ENCODE results near the gene MAP3K3. TPM values are rescaled to one million over a fixed set of nuclear protein-coding genes. Genes with fewer than 3 reads are reported as not detected.

Gene MAP3K3
- total and polyA plus RNA-seq, 10 donors = 12.2 to 125 (median 87.9) TPM

DNA sequence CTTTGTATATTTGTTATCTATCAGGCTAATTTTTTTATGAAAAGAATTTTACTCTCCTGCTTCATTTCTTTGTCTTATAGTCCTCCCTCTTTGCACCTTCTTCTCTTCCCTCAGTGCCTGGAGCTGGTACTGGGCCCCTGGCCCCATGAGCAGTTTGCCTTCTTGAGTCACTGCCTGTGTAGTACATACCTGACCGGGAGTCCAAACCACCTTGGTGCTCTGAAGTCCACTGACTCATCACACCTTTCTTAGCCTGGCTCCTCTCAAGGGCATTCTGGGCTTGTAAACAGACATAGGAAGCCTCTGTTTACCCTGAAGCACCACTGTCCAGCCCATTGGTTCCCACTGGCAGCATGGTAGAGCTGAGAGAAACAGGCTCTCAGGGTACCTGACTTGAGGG lies 32.6 kb upstream of the MAP3K3 start:
- peaks cover 4 to 100% (median 84%) of the 10 kb centered on the region in 6 donors for H3K36me3 ChIP-seq
- no peaks in the 10 kb centered on the region for H3K27me3 ChIP-seq (replicated peaks in 1 of 7)
- peaks cover 0 to 11% (median 0%) of the 10 kb centered on the region in 6 donors for H3K4me1 ChIP-seq
- no peak for DNase-seq
- TF ChIP-seq, protein P1, sequence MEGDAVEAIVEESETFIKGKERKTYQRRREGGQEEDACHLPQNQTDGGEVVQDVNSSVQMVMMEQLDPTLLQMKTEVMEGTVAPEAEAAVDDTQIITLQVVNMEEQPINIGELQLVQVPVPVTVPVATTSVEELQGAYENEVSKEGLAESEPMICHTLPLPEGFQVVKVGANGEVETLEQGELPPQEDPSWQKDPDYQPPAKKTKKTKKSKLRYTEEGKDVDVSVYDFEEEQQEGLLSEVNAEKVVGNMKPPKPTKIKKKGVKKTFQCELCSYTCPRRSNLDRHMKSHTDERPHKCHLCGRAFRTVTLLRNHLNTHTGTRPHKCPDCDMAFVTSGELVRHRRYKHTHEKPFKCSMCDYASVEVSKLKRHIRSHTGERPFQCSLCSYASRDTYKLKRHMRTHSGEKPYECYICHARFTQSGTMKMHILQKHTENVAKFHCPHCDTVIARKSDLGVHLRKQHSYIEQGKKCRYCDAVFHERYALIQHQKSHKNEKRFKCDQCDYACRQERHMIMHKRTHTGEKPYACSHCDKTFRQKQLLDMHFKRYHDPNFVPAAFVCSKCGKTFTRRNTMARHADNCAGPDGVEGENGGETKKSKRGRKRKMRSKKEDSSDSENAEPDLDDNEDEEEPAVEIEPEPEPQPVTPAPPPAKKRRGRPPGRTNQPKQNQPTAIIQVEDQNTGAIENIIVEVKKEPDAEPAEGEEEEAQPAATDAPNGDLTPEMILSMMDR (IDR thresholded peaks at IDR 0.05 in 8 of 11, conservative IDR thresholded peaks at IDR 0.05 in 3 of 11) = no peak
- TF ChIP-seq POLR2A (IDR thresholded peaks at IDR 0.05) (no peak), POLR2AphosphoS5 (IDR thresholded peaks at IDR 0.05) (no peak)
- no peak overlapping the region for H3K27ac ChIP-seq
- intact Hi-C loops (cut with DNase I; ENCODE audit: low total_unique reads) = no loop called here
- WGBS, 5 donors = 93 to 100% (median 98%) methylated on average over 1 of the region's 1 CpG
- H3K4me3 ChIP-seq = no peak overlapping the region
- no peaks in the 10 kb centered on the region for H3K9me3 ChIP-seq

DNA sequence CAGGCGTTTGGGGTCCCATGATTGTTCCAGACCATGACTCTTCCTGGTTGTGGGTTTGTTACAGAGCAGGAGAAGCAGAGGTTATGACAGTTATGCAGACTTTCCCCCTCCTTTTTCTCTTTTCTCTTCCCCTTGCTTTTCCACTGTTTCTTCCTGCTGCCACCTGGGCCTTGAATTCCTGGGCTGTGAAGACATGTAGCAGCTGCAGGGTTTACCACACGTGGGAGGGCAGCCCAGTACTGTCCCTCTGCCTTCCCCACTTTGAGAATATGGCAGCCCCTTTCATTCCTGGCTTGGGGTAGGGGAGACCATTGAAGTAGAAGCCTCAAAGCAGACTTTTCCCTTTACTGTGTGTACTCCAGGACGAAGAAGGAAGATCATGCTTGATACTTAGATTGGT lies 29.4 kb upstream of the MAP3K3 start:
- Histone ChIP-seq H3K36me3 (peaks cover 4 to 85% (median 54%) of the 10 kb centered on the region in 6 donors), H3K9me3 (no peaks in the 10 kb centered on the region), H3K4me1 (peaks cover 0 to 15% (median 0%) of the 10 kb centered on the region in 6 donors), H3K27me3 (replicated peaks in 1 of 7) (no peaks in the 10 kb centered on the region), H3K4me3 (no peak overlapping the region), H3K27ac (no peak overlapping the region)
- 82 to 95% (median 87%) methylated on average over 3 of the region's 3 CpGs for WGBS, 5 donors
- intact Hi-C loops (cut with DNase I; ENCODE audit: low total_unique reads) = no loop called here
- no peak for DNase-seq
- no peak for TF ChIP-seq POLR2AphosphoS5 (IDR thresholded peaks at IDR 0.05)
- TF ChIP-seq, protein P1 (IDR thresholded peaks at IDR 0.05 in 8 of 11, conservative IDR thresholded peaks at IDR 0.05 in 3 of 11) = no peak
- TF ChIP-seq POLR2A (IDR thresholded peaks at IDR 0.05) = no peak

DNA sequence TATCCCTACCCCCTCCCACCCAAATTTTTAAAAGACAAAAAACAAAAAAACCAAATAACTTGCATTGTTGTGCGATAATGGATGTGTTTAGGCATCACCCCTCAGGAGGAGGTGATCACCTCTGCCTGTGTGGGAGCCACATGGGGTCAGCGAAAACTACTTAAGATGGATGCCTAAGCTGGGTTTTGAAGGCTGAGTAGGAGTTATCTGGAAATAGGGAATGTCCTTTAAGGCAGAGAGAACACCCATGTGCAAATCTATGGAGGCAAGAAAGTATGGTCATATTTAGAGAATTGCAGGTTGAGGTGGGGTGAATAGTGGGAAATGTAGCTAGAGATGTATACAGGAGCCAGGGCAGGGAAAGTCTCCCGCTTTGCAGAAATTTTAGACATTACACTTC lies 27.1 kb upstream of the MAP3K3 start:
- no peaks in the 10 kb centered on the region for H3K27me3 ChIP-seq (replicated peaks in 1 of 7)
- DNase-seq = no peak
- H3K9me3 ChIP-seq = no peaks in the 10 kb centered on the region
- peaks cover 4 to 39% (median 11%) of the 10 kb centered on the region in 6 donors for H3K4me1 ChIP-seq
- WGBS, 5 donors = 97 to 99% (median 98%) methylated on average over 3 of the region's 3 CpGs
- no peak for TF ChIP-seq POLR2AphosphoS5 (IDR thresholded peaks at IDR 0.05)
- no peak overlapping the region for H3K27ac ChIP-seq
- intact Hi-C loops (cut with DNase I; ENCODE audit: low total_unique reads) = no loop called here
- H3K36me3 ChIP-seq = peaks cover 4 to 61% (median 31%) of the 10 kb centered on the region in 6 donors
- H3K4me3 ChIP-seq = no peak overlapping the region

DNA sequence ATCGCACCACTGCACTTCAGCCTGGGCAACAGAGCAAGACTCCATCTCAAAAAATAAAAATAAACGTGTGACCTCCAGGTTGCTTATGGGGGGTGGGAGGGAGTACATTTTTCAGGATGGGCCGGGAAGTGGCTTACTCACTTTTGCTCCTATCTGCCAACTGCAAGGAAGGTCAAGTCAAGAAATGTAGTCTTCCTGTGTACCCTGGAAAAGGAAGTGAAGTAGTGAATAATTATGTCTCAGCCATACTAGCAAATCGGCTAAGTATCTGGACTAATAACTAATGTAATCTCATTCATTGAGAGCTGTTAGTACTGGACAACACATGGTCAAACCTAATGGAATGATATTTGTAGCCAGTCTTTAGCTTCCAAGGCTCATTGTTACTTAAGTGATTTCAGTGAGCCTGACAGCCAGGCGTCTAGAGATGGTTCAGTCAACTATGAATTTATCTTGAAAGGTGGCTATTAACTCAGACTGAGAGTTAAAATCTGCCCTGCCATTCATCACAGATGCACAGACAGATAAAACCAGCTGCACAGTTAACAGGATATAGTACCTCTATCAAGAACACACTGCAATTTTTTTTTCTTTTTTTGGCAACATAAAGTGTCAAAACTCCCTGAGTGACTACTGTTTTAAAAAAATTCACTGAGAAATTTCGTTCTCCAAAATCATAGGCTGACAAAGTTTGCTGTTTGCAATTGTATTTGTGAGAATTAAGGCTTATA lies 25.2 kb upstream of the MAP3K3 start:
- H3K4me1 ChIP-seq = peaks cover 15 to 55% (median 24%) of the 10 kb centered on the region in 6 donors
- DNase-seq = no peak
- no peak for TF ChIP-seq POLR2AphosphoS5 (IDR thresholded peaks at IDR 0.05)
- TF ChIP-seq POLR2A (IDR thresholded peaks at IDR 0.05) = no peak
- TF ChIP-seq, protein P1 (IDR thresholded peaks at IDR 0.05 in 8 of 11, conservative IDR thresholded peaks at IDR 0.05 in 3 of 11) = no peak
- H3K27ac ChIP-seq = peak overlapping the region in 1 of 8 donors; percentile 11
- peaks cover 0 to 42% (median 12%) of the 10 kb centered on the region in 6 donors for H3K36me3 ChIP-seq
- no peak overlapping the region for H3K4me3 ChIP-seq
- intact Hi-C loops (cut with DNase I; ENCODE audit: low total_unique reads) = no loop called here
- no peaks in the 10 kb centered on the region for H3K27me3 ChIP-seq (replicated peaks in 1 of 7)
- no peaks in the 10 kb centered on the region for H3K9me3 ChIP-seq
- WGBS, 5 donors = 51 to 58% (median 55%) methylated on average over 6 of the region's 6 CpGs
